HL-60 (cell line): ENCODE measurements around the gene CFAP73.
A peak's percentile ranks its signal among the peaks of the same experiment; 100 is the strongest.

Source experiments
- DNase-seq, 2 experiments: peaks; one replicate each; pipeline ENCODE4 v3.0.0-alpha.2; 2010 to 2020; ENCODE audit warnings: low read depth in 1 of 2, low spot score in 1 of 2
- H3K27ac ChIP-seq: fragments of 250-450 bp; sonication (Bioruptor Pico); replicated peaks from 2 replicates; pipeline ENCODE4 v1.5.1; 2020; ENCODE audit warnings: mild to moderate bottlenecking, moderate library complexity
- H3K27me3 ChIP-seq: fragments of 250-450 bp; sonication (Bioruptor Pico); 2 replicates; pipeline ENCODE4 v1.5.1; 2021; ENCODE audit warnings: mild to moderate bottlenecking, moderate library complexity; ENCODE audit not compliant: insufficient read depth, poor library complexity, severe bottlenecking
- H3K4me3 ChIP-seq: replicated peaks from 2 replicates; pipeline ENCODE4 v1.5.1; 2011; ENCODE audit warnings: mild to moderate bottlenecking, control low read depth, low read length; ENCODE audit not compliant: insufficient read depth
- GABPA ChIP-seq: IDR thresholded peaks from 2 replicates; pipeline ENCODE4 v1.6.1; 2012; ENCODE audit warnings: low read depth
- POLR2AphosphoS5 ChIP-seq: IDR thresholded peaks from 2 replicates; pipeline ENCODE4 v1.6.1; 2012; ENCODE audit warnings: low read depth
- SPI1 ChIP-seq: IDR thresholded peaks from 2 replicates; pipeline ENCODE4 v1.6.1; 2012; ENCODE audit warnings: low read depth, mild to moderate bottlenecking, borderline replicate concordance
- TF ChIP-seq, protein P1 (sequence below): IDR thresholded peaks from 2 replicates; pipeline ENCODE4 v1.6.1; 2012; ENCODE audit warnings: low read depth; ENCODE audit not compliant: insufficient replicate concordance
- TF ChIP-seq, protein P2 (sequence below): IDR thresholded peaks from one replicate; pipeline ENCODE4 v1.5.1; 2011; ENCODE audit warnings: low read length, control low read depth, inconsistent platforms; ENCODE audit not compliant: insufficient read depth

Gene CFAP73

DNA sequence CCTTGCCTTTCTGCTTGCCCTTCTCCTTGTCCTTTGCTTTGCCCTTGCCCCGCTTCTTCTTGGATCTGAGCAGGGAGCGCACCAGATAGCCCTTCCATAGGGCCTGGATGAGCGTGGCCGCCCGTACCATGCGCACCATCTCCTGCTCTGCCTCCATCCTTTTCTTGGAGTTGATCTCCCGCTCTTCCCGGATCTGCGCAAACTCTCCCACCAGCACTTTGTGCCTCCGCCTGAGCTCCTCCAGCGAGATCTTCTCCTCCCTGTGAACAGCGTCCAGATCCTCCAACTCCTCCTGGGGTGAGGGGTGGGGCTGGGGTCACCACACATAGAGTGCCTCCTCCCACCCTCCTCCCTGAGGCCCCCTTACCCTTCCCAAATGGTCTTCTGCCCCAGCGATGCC lies 46.1 kb downstream of the CFAP73 start:
- Histone ChIP-seq H3K27ac (no peak overlapping the region), H3K27me3 (no peaks in the 10 kb centered on the region), H3K4me3 (no peak overlapping the region)
- TF ChIP-seq POLR2AphosphoS5 (no peak; the same call in 1 of the 2 replicates), SPI1 (no peak), GABPA (no peak)
- TF ChIP-seq, protein P1, sequence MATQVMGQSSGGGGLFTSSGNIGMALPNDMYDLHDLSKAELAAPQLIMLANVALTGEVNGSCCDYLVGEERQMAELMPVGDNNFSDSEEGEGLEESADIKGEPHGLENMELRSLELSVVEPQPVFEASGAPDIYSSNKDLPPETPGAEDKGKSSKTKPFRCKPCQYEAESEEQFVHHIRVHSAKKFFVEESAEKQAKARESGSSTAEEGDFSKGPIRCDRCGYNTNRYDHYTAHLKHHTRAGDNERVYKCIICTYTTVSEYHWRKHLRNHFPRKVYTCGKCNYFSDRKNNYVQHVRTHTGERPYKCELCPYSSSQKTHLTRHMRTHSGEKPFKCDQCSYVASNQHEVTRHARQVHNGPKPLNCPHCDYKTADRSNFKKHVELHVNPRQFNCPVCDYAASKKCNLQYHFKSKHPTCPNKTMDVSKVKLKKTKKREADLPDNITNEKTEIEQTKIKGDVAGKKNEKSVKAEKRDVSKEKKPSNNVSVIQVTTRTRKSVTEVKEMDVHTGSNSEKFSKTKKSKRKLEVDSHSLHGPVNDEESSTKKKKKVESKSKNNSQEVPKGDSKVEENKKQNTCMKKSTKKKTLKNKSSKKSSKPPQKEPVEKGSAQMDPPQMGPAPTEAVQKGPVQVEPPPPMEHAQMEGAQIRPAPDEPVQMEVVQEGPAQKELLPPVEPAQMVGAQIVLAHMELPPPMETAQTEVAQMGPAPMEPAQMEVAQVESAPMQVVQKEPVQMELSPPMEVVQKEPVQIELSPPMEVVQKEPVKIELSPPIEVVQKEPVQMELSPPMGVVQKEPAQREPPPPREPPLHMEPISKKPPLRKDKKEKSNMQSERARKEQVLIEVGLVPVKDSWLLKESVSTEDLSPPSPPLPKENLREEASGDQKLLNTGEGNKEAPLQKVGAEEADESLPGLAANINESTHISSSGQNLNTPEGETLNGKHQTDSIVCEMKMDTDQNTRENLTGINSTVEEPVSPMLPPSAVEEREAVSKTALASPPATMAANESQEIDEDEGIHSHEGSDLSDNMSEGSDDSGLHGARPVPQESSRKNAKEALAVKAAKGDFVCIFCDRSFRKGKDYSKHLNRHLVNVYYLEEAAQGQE, result no peak
- TF ChIP-seq, protein P2, sequence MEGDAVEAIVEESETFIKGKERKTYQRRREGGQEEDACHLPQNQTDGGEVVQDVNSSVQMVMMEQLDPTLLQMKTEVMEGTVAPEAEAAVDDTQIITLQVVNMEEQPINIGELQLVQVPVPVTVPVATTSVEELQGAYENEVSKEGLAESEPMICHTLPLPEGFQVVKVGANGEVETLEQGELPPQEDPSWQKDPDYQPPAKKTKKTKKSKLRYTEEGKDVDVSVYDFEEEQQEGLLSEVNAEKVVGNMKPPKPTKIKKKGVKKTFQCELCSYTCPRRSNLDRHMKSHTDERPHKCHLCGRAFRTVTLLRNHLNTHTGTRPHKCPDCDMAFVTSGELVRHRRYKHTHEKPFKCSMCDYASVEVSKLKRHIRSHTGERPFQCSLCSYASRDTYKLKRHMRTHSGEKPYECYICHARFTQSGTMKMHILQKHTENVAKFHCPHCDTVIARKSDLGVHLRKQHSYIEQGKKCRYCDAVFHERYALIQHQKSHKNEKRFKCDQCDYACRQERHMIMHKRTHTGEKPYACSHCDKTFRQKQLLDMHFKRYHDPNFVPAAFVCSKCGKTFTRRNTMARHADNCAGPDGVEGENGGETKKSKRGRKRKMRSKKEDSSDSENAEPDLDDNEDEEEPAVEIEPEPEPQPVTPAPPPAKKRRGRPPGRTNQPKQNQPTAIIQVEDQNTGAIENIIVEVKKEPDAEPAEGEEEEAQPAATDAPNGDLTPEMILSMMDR, result no peak
- no peak for DNase-seq

DNA sequence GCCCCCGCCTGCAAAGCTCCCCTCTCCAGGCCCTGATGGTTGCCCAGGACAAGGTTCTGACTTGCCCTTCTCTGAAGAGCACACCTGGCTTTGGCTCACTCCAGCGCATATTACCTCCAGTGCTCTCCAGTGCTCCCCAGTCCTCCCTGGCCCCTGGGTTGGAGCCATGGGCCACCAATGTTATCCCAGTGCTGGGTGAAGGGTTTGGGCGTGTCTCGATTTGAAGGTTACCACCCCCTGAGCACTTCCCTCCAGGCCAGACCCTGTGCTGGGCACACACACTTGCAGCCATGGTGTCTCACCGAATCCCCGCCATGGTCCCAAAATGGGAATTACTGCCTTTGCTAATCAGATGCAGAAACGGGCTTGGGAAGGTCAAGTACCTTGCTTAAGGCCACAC lies 47.1 kb downstream of the CFAP73 start:
- Histone ChIP-seq H3K27me3 (no peaks in the 10 kb centered on the region), H3K4me3 (no peak overlapping the region), H3K27ac (no peak overlapping the region)
- no peak for DNase-seq
- TF ChIP-seq SPI1 (no peak), GABPA (no peak), POLR2AphosphoS5 (no peak)
- TF ChIP-seq, protein P1, result no peak
- TF ChIP-seq, protein P2, result no peak

DNA sequence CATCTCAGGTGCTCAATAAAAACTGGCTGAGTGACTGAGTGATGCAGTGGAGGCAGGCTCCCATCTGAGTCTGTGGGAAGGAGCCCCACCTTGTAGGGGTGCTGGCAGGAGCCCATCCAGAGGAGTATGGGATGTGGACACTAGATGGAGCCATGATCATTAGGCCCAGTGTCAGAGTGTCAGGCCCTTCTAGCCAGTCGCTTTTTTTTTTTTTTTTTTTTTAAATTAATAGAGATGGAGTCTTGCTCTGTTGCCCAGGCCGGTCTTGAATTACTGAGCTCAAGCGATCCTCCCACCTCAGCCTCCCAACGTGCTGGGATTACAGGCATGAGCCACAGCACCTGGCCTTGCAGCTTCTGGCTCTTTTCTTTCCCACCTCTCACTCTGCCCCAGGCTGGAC lies 47.5 kb downstream of the CFAP73 start:
- Histone ChIP-seq H3K27me3 (no peaks in the 10 kb centered on the region), H3K4me3 (no peak overlapping the region), H3K27ac (no peak overlapping the region)
- peak in 1 of 2 experiments; percentile 81 for DNase-seq
- TF ChIP-seq, protein P1, result no peak
- TF ChIP-seq, protein P2, result peak; percentile 84
